Measurements from ENCODE around the gene SENP6.
A peak's percentile ranks its signal among the peaks of the same experiment; 100 is the strongest.
"Not testable (repeated sequence)": the region's sequence is repeated elsewhere in the genome, so short reads cannot be mapped to it uniquely, and the experiment has no call there.

SENP6 gene

GRCh38 chr6:75643173-75643572 is 41.5 kb downstream of the SENP6 start:
- DNase-seq: no peak

GRCh38 chr6:75656479-75656878 is 54.8 kb downstream of the SENP6 start:
- DNase-seq: no peak

GRCh38 chr6:75657327-75657726 is 55.6 kb downstream of the SENP6 start:
- no peak for DNase-seq

GRCh38 chr6:75666592-75666991 is 64.9 kb downstream of the SENP6 start:
- DNase-seq: no peak

- no peak for DNase-seq
Observed at GRCh38 chr6:75673884-75674283, 72.2 kb downstream of the SENP6 start.

- no peak for DNase-seq
Observed at GRCh38 chr6:75676377-75676776, 74.7 kb downstream of the SENP6 start.

- DNase-seq: not testable (repeated sequence)
Observed at GRCh38 chr6:75682548-75682947, 80.9 kb downstream of the SENP6 start.

GRCh38 chr6:75683005-75683404 is 81.3 kb downstream of the SENP6 start:
- DNase-seq: not testable (repeated sequence)

GRCh38 chr6:75687535-75687934 is 85.9 kb downstream of the SENP6 start:
- not testable (repeated sequence) for DNase-seq

GRCh38 chr6:75687937-75688336 is 86.3 kb downstream of the SENP6 start:
- not testable (repeated sequence) for DNase-seq

- no peak for DNase-seq
Observed at GRCh38 chr6:75689576-75689975, 87.9 kb downstream of the SENP6 start.

- DNase-seq: no peak
Observed at GRCh38 chr6:75691012-75691411, 89.3 kb downstream of the SENP6 start.

- DNase-seq: no peak
Observed at GRCh38 chr6:75693534-75693933, 91.9 kb downstream of the SENP6 start.

- no peak for DNase-seq
Observed at GRCh38 chr6:75694406-75694805, 92.7 kb downstream of the SENP6 start.

GRCh38 chr6:75708334-75708733 is 106.7 kb downstream of the SENP6 start:
- not testable (repeated sequence) for DNase-seq

- DNase-seq: no peak
Observed at GRCh38 chr6:75711173-75711572, 109.5 kb downstream of the SENP6 start.

GRCh38 chr6:75719133-75719532 is 117.5 kb downstream of the SENP6 start:
- peak in 1 of 51 donors; percentile 1 for DNase-seq

- DNase-seq: no peak
Observed at GRCh38 chr6:75723382-75723781, 121.7 kb downstream of the SENP6 start.

GRCh38 chr6:75727206-75727605 is 125.5 kb downstream of the SENP6 start:
- DNase-seq: no peak

- not testable (repeated sequence) for DNase-seq
Observed at GRCh38 chr6:75731029-75731428, 129.3 kb downstream of the SENP6 start.

GRCh38 chr6:75735491-75736186 is 134.0 kb downstream of the SENP6 start:
- no peak for DNase-seq

- DNase-seq: no peak
Observed at GRCh38 chr6:75743971-75744370, 142.3 kb downstream of the SENP6 start.

GRCh38 chr6:75745404-75745803 is 143.7 kb downstream of the SENP6 start:
- no peak for DNase-seq

GRCh38 chr6:75746221-75746620 is 144.5 kb downstream of the SENP6 start:
- no peak for DNase-seq

Measured in hypothalamus (tissue), 51 donors.